Stimulated activated CD4-positive, alpha-beta T cell treated with anti-CD3 and anti-CD28 coated beads, Interleukin-1b, Interleukin-23, amount 100 ng/mL, for 4 hours (primary cell): ENCODE results near the gene TNNT2.

Experiments used
- DNase-seq, 2 donors: peaks; one replicate each; pipeline ENCODE4 v3.0.0-alpha.2; 2020; ENCODE audit warnings: low read depth in 2 of 2

The TNNT2 gene

DNA sequence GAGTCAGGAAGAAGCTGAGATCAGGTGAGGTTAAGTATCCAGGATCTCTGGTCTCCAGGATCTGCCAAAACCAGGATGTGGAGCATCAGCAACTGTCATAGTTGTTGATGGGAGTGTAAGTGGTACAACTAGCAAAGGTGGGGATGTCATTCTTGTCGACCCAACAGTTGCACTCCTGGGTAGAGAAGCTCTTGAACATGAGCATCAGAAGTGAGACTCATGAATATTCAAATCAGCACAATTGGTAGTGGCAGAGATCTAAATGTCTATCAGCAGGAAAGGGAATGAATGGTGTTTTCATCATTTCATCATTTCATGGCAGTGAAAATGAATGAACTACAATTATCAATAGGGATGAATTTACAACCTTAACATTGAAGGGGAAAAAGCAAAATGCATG, 25.9 kb upstream of the TNNT2 start:
- DNase-seq: no peak

DNA sequence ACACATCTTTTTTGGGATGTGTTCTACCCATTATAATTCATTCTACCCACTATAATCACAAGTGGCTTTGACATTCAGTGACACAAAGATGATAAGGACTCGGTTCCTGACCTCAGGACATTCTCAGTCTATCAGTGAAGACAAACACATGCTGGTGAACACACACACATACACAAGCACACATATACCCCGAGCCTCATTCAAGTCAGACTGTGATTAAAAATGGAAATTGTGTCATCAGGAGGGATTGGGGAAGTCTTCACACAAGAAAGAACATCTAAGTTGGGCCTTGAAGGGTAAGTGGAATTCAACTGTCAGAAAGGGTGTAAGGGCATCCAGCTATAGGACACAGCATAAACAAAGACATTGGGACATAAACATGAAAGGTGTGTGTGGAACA, 24.2 kb upstream of the TNNT2 start:
- DNase-seq: no peak

DNA sequence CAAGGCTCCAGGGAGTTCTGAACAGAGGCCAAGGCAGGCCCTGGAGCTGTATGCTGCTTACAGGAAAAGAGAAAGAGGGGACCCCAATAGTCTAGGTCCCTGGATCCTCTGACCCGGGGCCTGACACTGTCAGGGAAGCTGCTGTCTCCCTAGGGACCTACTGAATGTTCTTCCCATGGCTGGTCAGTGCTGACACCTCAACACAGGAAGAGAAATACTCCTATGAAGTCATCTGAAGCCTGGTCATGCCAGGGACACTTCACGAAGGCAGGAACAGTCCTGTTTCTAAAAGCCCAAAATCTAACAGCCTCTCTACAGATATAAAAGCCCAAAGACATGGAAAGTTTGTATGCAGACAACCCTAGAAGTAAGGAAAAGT, 23.4 kb upstream of the TNNT2 start:
- DNase-seq: no peak

DNA sequence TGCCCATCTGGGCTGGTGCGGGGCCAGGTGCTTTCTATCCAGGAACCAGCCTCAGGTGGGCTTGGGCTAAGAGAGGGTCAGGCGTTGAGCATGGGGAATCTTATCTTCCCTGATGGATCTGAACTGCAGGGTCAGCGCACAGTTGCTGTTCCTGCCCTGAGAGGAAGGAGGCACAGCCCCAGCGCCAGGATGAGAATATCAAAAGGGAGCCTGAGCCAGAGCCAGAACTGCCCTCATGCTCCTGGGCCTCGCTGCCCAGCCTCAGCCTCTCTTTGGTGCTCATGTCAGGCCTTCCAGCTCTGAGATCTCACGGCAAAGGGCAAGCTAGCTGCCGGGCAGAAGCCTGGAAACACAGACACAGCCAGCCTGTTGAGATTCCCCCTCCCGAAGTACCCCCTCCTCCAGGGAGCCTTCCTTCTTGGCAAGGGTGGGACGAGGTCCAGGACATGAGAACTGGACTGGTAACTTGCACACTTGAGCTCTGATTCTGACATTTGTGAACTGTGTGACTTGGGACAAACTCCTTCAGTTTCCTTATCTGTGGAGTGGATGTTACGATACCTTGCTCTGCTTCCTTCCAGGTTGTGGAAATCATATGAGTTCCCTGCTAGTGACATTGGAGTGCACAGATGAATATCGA, 22.9 kb upstream of the TNNT2 start:
- DNase-seq: no peak

DNA sequence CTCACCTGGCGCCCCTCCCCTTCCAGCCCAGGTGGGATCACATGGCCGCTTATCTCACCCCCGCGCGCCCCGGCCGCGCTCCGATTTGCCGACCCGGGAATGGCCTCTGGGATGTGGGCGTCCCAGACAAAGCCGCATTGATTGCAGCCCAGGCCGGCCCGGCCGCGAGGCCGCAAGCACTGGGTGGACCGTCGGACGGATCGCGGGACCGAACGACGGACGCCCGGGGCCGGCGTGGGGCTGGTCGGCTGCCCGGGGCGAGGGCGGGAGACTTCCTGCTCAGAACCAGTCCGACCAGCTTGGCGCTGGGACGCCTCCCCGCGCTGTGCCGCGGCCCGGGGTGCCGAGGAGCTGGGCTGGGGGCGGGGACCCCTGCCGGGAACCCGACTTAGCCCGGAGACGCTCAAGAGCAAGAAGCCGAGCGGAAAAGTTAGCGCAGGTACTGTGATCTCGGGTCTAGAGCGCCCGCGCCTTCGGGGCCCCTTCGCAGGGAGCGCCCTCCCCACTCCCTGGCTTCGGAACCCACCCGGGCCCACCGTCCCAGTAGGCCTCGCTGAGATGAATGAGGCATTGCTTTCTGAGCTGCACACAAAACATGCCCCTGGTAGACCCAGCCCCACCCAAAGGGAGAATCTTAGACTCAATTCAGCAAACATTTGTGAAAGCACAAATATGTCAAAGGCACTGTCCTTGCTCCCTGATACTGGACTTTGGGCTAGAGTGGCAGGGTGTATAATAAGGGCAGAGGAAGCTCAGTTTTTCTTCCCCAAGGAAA, 22.1 kb upstream of the TNNT2 start:
- DNase-seq: no peak

DNA sequence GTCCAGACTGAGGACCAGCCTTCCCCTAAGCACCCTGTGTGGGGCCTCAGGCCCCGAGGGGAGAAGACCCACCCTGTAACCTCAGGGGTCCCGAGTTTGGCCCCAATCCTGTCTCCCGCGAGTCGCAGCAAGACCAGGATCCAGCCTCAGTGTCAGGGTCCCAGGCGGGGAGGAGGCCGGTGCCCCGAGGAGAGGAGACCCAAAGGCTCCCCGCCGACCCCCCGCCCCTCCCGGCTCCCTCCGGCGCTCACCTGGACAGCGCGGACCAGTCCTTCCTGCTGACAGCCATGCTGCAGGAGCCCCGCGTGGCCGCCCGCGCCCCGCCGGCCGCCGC, 21.5 kb upstream of the TNNT2 start, which contains the start of gene LAD1:
Gene LAD1, minus strand, starts transcription at position 307 of the 334 bp plus-strand sequence. Its CDS starts 18 bp downstream, at position 289.
- DNase-seq: no peak

DNA sequence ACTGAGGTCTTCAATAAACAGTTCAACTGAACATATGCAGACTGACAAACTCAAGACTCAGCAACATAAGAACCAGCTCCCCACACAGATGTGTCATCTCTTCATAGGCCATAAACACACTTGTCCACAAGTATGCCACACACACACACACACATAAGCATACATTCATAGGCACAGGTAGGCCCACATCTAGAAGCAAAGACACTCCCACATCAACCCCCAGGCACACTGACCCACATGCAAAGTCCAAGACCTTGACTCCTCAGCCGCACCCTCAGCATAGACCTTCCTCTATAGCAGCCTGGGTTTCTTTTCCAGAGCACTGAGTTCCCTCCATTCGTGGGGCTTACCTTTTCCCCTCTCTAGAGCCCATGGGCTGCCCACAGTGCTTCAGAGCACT, 20.2 kb upstream of the TNNT2 start:
- DNase-seq: no peak

DNA sequence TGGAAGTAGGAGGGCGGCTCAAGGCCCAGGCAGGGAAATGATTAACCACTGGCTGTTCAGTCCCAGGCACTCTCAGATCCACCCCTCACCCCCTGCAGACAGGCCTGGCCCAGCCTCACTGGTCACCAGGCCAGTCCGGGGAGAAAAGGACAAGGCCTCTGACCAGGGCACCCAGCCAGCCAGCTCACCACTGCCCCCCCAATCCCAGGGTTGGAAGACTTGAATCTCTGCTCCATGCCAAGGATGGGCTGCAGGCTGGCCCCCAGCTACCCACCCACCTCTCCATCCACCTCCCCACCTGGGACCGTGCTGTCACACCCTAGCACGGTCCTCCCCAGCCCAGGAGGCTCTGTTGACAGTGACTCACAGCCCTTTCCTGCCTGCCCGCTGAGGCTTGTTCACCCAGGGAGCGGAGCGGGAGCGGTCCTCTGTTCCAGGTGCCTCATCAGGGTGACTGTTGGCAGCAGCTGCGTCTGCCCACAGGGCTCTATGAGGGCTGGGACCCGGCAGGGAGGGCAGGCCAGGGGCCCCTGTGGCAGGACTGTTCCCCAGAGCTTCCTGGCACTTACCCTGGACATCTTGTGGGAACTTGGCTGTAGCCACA, 19.5 kb upstream of the TNNT2 start:
- DNase-seq: no peak

DNA sequence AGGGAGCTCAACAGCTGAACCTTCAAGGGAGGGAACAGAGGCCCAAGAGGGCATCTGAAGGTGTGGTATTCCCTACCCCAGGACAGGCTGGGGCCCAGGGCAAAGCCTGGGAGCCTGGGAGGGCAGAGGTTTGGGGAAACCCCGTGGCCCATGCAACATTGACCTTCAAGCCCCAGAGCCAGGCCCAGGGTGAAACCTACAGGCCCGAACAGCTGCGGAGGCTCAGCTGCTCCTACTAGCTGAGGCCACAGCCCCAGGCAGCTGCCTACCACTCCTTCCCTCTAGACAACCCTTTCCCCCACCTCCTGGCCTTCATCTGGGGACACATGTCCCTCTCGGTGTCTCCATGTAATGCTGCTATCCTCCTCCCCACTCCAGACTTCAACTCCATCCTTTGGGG, 18.5 kb upstream of the TNNT2 start:
- DNase-seq: no peak

DNA sequence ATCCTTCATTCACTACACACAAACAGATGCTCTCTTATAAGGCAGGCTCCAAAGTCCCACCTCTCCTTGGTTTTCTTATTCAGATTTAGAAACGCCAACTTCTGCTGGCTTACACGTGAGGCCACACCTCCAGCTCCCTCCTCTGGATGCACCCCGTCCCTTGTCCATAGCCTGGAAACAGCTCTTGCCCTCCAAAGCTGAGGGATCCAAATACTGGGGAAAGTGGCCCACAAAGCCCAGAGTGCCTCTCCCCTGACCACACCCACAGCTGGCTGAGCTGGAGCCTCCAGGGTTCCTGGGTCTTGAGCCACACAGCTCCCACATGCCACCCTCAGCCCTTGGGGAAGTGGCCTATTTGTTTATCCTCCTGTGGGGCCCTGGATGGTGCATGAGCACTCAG, 17.1 kb upstream of the TNNT2 start:
- DNase-seq: no peak

DNA sequence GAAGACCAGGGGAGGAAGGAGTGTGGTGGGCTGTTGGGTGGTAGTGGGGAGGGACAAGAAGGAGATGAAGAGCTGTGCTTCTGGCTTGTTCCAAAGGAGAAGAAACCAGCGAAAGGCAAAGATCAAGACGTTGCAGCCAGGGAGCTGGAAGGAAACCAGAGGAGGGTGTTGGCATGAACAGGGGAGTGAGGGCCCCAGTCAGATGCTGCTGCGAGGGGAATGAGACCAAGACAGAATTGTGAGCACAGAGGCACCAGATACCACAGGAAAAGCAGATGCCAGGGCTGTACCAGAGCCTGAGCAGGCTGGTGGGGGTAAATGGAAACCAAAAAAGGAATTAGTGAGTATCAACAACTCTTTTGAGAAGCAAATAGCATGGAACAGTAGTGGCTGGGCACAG, 15.6 kb upstream of the TNNT2 start:
- no peak for DNase-seq

DNA sequence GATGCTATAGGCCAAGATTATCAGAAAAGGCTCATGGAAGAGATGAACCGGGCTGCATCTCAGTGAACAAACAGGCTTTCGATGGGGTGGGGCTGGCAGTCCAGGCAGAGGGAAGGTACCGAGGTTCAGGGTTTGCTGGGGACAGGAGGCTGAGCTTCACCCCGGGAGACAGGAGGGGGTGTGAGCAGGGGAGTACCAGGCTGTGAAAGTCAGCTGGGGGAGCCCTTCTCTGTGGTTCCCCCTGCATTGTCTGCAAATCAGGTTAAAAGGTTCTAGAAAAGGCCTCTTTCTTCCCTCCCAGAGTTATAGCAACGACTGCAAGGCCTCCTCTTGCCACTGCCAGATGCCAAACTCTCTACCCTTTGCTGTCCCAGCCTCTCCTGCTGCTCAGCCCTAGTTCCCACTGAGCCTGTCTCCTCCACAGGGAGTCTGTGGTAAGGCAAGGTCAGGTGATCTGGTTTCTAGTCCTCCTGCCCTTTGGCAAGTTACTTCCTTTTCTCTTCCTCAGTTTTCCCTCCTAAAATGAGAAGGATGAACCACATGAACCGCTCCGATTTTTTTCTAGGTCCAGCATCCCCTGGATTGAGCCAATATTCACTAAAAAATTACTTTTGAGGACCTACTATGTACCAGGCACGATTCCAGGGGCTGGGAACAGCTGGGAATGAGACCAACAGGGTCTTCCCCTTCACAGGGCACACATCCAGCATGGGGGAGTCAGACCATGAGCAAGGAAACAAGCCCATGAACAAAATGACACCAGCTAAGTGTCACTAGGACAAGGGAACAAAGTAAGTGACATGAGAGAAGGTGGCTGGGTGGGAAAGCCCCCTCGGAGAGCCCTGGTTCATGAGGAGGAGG, 14.4 kb upstream of the TNNT2 start:
- DNase-seq: no peak

DNA sequence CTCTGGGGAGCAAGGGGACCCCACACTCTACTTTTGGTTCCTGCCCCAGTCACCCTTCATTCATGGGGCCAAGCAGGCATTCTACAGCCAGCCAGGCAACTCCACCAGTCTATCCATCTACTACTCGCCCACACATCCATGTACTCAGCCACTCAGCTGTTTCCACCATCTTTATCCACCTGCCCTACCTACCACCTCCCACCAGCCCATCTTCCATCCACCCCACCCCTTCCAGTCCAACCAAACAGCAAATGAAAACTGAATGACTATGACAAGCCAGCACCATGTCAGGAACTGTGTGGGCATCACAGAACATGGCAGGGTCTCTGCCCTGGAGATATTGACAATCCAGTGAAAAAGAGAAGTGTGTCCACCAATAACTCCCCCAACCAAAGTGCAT, 13.7 kb upstream of the TNNT2 start:
- DNase-seq: no peak

DNA sequence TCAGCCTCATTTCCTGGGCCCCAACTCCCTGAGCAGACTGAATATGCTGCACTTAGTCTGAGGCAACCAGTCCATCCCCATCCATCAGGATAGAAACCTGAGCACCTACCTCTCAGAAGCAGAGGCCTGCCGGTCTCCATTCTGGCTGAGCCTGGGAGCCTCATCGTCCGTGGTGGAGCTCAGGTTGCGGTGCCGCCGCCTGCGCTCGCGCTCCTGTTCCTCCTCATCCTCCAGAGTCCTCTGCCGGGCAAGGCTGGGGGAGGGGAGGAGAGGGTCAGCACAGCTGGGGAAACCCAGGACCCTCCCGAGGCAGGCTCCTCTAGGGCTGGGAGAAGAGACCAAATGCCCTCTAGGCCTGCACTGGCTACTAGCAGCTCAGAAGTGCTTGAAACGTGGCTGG, 11.6 kb upstream of the TNNT2 start:
- no peak for DNase-seq

DNA sequence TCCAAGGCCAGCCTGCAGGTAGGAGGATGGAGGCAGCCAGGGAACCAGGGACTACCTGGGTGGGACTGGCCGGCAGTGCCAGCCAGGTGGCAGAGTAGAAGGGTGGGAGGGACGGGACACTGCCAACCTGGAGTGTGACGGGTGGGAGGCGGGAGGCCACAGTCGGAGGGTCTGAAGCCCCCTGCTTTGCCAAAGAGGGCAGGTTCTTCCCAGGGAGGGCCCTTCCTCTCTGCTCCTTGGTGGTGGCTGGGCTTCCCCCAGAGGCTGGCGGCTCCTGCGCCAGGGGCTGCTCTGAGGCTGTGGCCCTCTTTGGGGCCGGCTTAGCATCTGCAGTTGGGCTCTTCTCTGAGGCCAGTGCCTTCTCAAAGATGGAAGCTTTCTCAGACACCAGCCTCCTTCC, 8.7 kb upstream of the TNNT2 start:
- no peak for DNase-seq

DNA sequence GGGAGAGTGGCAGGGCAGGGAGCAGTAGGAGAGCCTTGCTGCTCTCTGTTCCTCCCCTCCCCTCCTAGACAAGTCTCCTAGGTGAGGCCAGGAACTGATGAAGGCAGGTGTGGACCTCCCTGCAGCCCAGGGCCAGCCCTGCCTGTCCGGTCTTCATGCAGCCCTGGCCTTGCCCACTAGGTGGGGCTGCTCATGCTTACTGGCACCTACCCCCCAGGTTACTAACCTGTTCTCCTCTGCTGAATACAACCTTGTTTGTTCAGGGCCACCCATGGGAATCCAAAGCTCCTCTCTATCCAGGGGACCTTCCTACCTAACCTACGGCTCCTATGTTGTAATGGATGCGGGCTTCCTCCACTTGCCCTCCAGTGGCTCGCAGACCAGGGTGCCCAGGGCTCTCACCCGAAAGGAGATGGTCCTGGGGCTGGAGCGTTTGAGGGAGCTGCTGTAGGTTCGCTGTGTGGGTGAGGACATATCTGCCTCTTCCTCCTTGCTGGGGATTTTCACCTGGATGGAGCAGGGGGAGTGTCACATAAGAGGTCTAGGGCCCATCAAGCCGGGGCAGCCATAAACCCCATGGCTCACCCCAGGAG, 7.9 kb upstream of the TNNT2 start:
- peak in 1 of 2 donors; percentile 33 for DNase-seq

DNA sequence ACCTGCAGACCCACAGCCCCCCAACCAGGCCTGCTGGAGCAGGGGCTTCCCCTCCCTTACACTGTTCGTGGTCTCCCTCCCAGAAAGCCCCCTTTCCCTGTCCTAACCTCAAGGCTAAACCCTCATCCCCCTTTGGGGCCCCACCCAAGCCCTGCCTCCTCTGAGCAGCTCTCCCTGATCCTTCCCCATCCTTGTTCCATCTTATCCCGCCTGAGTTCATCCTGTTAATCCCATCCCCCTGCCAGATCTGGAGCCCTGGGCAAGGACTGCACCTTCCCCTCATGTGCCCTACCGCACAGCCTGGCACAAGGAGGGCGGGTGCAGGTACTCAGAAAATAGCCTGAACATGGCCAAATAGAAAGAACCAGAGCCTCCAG, 6.9 kb upstream of the TNNT2 start:
- DNase-seq: no peak

DNA sequence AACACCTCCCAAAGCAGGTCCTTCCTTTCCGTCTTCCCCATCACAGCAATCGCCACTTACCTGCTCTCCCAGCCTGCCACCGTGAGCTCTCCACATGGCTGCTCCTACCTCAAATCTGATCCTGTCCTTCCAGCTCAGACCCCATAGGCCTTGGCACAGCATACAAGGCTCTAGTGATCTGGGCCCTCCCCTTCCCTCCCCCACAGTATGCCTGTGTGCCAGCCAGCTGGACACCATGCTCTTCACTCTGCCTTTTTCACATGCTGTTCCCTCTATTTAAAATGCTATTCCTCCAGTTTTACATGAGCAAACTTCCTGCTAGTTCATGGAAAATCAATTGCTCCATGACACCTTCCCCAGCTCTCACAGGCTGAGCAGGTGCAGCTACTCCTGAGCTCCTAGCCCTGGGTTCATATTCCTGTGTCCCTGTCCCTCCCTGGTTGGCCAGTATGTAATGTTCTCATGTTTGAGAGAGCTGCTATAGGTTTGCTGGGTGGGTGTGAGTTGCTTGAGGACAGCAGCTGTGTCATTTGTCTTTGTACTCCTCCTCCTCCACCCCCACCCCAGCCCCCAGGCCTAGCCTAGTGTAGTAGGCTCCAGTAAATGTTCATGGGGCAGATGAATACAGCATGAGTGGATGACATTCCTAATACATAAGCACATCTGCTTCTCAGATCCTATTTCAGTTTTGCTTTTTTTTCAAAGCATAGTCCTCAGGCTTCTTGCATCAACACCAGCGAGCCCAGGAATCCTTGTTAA, 6.3 kb upstream of the TNNT2 start:
- no peak for DNase-seq

DNA sequence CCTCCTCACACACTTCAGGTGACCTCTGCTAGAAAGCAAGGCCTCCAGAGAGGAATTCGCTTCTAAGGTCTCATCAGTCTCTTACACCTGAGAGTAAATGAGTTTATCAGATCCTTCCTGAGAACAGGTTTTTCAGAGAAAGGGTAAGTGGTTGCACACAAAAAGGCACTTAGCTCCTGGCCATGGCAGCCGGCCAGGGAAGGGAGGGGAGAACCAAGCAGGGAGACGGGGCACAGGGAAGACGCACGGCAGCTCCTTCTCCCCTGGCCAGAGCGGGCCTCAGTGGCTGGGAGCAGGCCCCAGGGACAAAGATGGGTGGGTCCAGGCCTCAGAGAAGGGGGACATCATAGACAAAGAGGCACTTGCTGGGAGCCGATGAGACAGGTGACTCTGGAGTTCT, 3.6 kb upstream of the TNNT2 start:
- no peak for DNase-seq

DNA sequence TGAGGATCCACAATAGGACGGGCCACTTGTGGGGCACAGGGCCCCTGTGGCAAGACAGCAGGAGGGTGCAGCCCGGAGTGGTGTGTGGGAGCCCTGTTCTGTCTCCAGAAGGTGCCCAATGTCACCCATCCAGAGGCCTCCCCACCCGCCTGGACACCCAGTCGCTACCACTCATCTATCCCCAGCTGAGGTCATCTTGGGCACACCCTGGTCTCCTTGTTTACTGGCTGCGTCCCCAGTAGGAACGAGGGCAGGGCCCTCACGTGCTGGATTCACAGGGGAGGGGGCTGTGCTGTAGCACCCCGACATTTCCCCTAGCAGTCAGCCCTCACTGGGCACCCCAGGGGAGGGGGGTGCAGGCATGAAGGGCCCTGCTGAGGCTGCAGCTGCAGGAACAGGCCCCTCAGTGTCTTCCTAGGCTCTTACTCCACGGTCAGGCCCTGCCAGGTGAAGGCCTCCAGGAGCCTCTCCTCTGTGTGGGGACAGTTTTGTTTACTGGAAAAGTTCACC, 2.3 kb upstream of the TNNT2 start:
- DNase-seq: no peak

DNA sequence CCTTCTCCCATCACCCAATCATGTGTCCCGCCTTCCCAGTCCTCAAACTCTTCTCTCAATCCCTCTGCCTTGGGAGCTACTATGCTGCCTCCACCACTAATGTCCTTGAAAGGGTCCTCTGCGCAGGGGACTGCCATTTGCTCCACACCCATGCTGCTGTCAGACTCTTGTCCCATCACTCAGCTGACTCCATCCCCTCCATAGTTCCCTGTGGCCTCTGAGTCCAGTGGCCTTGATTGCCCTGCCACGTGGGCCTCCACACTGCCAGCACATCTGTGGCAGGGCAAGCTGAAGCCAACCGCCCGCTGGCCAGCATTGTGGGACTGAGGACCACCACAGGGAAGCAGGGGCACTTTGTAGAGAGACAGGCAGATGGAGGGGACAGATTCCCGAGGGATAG, 1.3 kb upstream of the TNNT2 start:
- DNase-seq: no peak
